Measurements from ENCODE around the gene TSHZ2.

TSHZ2 gene

DNA sequence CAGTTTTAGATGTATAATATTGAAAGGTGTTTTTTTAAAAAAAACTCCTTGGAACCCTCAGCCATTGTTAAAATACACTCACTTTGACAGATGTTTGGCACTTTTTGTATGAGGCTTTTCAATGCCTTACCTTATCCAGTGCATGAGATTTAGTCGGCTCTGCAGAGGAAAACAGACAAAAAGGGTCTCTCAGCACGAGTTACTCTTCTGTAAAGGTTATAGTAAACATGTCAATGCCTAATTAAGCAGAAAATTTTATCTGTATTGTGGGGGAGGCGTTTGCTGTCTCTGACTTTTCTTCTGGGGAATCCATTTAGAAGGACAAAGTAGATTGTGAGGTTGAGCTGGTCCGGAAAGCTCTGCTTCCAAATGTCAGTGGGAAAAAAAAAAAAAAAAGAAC, 278.3 kb downstream of the TSHZ2 start:
- DNase-seq (ENCODE audit: low spot score): no peak

DNA sequence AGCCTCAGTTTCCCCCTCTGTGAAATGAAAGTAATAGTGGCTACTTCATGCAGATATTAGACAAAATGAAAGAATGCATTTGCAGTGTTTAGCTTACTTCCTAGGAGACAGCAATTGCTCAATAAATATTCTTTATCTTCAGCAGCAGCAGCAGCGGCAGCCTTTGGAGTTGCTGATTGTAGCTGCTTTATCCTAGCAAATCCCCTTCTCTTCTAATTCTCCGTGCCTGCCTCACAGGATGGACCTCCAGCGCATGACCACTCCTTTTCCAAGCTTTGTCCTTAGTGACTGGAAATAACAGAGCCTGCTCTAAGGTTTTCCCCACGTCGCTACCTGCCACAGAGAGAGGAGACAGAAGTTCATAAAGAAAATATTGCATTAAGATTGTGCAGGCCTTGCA, 279.8 kb downstream of the TSHZ2 start:
- DNase-seq (ENCODE audit: low spot score): no peak

DNA sequence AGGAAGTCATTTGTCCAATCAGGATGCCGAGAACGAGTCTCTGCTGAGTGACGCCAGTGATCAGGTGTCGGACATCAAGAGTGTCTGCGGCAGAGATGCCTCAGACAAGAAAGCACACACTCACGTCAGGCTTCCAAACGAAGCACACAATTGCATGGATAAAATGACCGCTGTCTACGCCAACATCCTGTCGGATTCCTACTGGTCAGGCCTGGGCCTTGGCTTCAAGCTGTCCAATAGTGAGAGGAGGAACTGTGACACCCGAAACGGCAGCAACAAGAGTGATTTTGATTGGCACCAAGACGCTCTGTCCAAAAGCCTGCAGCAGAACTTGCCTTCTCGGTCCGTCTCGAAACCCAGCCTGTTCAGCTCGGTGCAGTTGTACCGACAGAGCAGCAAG, 281.5 kb downstream of the TSHZ2 start:
- DNase-seq (ENCODE audit: low spot score): no peak

DNA sequence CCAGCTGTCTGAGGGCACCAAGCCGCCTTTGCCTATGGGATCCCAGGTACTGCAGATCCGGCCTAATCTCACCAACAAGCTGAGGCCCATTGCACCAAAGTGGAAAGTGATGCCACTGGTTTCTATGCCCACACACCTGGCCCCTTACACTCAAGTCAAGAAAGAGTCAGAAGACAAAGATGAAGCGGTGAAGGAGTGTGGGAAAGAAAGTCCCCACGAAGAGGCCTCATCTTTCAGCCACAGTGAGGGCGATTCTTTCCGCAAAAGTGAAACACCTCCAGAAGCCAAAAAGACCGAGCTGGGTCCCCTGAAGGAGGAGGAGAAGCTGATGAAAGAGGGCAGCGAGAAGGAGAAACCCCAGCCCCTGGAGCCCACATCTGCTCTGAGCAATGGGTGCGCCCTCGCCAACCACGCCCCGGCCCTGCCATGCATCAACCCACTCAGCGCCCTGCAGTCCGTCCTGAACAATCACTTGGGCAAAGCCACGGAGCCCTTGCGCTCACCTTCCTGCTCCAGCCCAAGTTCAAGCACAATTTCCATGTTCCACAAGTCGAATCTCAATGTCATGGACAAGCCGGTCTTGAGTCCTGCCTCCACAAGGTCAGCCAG, 283.0 kb downstream of the TSHZ2 start:
- DNase-seq (ENCODE audit: low spot score): no peak

DNA sequence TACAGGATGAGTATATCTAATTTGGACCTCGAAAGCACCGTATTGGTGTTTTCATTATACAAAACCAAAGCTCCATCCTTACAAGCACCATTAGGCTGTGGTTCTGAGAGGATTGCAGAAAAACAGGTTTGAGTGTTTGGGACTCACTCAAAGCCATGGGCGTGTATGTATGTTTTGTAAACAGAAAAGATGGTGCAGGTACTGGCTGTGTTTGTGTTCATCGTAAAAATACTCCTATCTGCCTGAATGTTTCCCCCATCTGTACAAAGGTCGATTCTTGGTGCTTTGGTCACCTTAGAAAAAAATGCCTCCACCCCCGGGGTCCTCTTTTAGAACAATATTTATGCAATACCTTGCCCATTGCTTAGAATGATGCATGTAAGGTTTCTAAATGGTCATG, 286.6 kb downstream of the TSHZ2 start:
- DNase-seq (ENCODE audit: low spot score): no peak

DNA sequence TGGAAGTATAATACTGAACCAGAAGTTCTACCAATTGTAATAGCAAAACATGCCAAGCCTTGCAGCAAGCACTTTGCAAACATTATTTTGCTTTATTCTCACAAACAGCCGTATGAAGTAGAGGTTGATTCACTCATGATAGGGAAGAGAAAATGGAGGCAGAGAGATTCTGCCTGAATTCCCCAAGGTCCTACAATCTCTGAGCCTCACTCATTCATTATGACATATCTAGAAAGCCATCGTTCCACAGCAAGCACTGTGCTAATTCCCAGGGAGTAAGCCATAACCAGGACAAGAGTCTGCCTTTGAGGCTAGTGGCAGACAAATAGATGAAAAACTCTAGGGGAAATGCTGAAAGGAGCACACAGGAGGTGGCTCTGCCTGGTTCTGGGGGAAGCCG, 288.0 kb downstream of the TSHZ2 start:
- no peak for DNase-seq (ENCODE audit: low spot score)

DNA sequence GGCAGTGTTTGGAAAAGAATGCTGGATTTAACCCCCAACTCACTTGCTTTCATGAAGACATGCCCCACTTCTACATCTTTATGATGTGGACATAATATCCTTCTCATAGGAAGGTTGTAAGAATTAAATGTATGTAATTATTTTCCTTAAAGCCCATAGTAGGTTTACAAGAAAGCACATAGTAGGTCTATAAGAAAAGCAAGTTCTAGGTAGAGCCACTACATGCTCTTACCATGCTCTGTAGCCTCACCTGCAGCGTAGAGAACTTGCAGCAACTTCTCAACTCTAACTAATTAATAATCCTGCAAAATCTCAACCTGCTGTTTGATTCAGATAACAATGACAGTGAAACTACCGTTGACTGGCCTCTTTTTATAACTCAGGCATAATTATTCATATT, 288.4 kb downstream of the TSHZ2 start:
- no peak for DNase-seq (ENCODE audit: low spot score)

DNA sequence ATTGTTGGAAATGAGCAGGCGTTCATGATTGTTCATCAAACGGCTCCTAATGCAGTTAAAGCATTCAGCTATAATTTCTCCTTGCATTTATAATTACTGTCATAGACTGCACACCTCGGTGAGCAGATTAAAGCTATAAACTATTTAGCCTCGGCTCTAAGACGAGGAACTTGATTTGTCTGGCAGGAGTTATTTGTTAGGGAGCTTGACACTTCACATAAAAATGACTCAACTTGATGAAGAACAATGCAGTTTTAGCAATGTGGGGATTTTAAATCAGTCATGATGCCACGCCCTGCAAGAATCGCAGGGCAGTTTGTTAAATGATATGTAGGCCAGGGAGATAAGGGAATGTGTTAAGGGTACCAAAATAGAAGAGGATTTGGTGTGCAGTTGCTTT, 290.2 kb downstream of the TSHZ2 start:
- no peak for DNase-seq (ENCODE audit: low spot score)

DNA sequence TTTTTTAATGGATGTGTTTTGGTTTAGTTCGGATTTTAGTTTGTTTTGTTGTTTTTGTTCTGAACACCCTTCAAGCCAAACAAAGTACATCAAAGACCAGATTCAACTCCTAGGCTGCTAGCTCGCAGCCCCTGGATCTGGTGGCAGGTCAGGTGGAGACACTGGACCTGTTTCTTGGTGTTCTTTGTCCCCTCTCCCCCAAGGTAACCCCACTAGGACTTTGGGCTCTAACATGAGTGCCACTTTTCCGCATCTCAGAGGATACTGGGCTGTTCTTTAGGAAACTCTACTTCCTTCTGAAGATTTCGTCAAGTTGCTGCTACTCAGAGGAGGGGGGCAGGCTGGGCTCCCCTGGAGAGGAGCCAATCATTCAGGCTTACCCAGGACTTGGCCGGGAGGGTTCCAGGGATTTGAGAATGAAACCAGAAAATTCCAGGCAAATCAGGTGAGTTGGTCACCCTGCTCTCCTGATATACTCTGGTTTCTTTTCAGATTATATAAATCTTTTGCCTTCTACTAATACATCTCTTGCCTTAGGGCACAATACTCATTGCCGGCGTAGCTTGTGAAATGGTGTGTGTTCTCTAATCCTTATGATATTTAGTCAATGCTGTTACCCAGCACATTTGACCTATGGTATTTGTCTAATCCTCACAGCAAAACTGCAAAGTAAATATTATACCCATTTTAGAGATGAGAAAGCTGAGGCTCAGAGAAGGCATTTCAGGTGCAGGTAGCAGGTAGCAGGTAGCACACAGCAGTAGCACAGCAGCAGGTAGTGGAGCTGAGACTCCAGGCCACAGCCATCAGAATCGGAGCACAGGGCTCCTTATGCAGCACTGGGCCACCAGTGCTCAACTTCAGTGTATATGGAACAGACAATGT, 291.6 kb downstream of the TSHZ2 start:
- DNase-seq (ENCODE audit: low spot score): no peak

DNA sequence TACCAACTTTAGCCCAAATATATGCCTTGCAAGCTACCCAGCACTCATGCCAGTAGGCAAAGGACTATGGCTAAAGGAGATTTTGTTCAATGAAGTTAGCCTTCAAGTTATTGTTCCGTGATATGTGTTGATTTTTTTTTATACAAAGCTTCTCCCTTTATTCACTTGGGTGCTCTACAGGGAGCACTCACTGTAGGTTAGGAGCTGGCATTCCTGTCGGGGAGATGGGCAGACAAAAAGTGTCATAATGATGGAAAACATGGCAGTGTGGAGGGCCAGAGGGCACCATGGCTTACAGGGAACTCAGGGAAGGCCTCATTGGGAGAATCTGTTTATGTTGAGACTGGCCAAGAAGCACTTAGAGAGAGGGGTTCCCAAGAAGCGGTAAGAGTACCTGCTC, 292.4 kb downstream of the TSHZ2 start:
- no peak for DNase-seq (ENCODE audit: low spot score)

DNA sequence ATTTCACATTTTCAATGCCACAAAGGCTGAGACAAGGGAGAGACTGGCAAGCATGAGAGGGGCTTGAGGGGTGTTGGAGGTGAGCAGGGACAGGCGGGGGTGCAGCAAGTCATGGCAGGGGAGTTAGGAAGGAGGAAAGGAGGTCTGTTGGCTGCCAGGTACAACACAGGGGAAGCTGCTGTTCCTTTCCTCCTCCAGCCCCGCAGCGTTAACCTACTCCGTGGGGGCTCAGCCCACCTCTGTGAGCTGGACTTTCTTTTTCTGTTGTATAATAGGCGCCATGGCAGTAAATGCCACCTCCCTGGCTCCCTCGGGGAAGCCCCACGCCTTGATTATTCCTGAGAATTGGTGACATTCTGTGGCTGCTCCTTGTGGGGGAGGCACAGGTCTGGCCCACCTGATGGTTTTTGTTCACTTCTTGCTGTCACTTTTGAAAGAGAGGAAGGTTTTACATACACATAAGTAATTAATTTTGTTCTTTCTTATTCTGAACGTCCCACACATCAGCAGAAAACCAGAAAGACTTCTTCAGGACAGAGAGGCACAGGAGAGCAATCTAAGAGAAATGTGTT, 293.2 kb downstream of the TSHZ2 start:
- DNase-seq (ENCODE audit: low spot score): no peak

DNA sequence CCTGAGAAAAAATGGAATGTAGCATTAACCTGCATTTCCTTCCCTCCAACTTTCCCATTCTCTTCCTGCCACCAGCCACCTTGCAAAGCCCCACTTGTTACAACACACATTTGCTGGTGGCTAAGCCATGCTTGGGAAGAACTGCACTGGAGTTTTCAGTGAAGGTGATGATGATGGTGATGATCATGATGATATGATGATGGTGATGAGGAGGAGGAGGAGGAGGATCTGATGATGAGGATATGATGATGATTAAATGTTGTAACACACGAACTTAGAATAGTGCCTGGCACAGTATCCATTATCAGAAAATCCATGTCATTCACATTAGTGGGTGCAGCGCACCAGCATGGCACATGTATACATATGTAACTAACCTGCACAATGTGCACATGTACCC, 297.2 kb downstream of the TSHZ2 start:
- no peak for DNase-seq (ENCODE audit: low spot score)

DNA sequence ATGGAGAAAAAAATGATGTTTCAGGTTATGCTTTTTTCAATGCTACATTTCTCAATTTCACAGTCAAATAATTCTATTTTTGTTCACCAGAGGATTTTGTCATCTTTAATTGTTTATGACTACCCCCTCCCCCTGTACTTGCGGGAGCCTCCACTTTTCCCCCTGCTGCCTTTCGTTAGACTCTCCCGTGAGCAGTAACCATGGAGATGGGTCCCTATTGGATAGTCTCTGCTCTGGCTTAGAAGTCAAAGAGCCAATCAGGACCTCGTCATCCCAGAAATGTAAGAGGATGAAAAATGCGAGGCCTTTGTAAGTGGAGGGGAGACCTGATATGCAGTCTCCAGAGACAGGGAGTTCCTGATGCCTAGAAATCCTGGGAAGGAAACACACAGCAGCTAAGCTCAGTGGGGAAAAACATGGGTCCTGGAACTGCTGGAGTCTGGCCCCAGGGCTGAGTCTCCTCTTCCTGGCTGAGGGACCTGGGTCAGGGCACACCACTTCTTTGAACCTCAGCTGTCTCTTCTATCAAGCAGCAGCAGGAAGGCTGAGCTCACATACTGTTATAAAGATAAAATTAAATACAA, 298.7 kb downstream of the TSHZ2 start:
- DNase-seq (ENCODE audit: low spot score): no peak

DNA sequence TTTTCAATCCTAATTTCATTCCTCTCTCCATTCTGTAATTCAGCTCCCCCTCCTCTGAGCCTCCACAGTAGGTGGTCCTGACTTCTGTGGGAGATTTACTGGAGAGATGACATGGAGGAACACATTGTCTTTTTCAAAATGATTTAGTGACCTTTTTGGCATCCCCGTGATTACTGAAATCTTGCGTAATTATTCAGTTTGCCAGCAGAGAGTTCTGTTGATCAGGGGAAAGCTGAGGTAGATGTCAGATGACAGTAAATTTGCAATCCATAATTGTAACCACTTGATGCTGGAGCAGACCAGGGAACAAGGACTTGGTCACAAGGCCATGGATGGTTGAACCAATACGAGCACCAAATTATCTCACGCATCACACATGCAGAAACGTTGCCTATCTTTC, 302.2 kb downstream of the TSHZ2 start:
- DNase-seq (ENCODE audit: low spot score): no peak

DNA sequence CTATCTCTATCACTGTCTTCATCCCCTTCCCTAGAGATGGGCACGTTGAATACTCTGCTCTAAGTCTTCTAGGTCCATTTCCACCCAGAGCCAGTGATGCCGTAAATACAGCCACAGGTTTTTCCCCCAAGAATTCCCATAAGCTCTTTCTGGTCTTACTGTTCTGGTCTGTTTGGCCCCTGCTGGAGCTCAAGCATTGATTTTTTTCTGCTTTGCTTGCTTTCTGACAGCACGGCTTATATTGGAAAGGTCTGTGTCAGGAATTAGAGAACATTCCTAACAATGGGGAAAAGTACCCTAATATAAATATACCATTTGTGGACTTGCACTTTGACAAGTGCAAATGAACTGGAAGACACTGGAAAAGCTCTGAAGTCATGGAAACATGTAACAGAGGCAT, 302.6 kb downstream of the TSHZ2 start:
- DNase-seq (ENCODE audit: low spot score): no peak

DNA sequence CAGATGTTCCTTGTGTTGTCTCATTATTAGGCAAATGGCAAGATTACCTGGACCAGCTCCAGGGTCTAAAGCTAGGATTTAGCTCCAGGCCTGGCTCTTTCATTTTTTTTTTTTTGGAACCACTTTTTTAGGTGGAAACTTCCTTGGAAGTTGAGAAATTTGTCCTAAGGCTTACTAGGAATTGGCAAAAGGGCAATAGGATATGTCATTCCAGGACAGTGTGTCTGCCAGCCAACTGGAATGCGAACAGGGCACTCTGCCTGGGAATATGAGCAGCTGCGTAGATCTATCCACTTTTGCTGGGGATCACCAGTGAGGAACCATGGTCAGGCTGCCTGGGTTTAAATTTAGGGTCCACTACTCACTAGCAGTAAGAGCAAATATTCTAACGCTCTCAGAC, 304.0 kb downstream of the TSHZ2 start:
- DNase-seq (ENCODE audit: low spot score): no peak

DNA sequence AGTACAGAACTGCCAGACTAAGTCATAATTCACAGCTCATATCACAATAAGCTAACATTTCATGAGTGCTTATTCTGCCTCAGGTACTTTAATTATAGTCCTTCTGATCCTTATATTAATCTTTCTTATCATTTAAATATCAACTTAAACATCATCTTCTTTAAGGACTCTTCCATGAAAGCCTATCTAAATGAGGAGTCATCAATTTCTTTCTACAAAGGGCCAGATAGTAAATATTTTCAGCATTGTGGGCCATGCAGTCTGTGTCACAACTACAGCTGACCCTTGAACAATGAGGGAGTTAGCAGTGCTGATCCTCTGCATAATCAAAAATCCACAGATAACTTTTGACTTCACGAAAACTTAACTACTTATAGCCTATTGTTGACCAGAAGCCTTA, 306.4 kb downstream of the TSHZ2 start:
- DNase-seq (ENCODE audit: low spot score): no peak

DNA sequence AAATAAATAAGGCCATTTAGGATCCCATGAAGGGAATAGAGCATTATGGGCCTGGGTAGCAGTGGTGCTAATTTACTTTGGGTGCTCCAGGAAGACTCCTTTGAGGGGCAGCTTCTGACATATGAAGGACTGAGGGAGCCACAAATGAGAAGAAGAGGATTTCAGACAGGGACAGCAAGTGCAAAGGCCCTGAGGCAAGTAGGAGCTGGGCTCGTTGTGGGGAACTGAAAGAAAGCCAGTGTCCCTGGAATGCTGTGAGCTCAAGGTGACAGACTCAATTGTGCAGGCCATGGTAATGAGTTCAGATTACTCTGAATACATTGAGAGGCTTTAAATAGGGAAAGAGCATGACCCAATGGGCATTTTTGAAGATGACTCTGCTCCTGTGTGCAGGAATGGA, 307.6 kb downstream of the TSHZ2 start:
- DNase-seq (ENCODE audit: low spot score): no peak

DNA sequence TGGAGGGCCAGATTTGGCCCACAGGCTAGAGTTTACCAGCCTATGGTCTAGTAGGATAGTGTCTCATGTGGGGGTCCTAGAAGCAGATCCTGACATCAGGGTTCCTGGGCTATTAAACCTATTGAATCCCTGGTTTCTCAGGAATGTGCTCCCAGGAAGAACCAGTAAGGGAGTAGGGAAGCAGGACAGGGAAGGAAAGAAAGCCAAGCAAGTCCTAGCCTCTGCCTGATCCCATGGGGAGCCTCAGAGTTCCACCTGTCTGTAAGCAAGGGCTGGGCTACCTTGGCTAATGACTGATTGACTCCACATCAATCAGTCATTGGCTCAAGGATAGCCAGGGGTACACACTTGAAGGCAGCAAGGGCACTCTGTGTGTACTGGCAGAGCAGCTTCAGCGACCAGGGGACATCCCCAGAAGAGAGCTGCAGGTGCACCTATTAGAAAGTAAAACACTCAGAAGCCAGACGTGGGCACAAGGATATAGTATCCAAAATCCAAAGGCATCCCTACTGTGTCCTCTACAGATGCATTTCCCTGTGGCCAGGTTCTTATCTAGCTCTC, 309.5 kb downstream of the TSHZ2 start:
- no peak for DNase-seq (ENCODE audit: low spot score)

DNA sequence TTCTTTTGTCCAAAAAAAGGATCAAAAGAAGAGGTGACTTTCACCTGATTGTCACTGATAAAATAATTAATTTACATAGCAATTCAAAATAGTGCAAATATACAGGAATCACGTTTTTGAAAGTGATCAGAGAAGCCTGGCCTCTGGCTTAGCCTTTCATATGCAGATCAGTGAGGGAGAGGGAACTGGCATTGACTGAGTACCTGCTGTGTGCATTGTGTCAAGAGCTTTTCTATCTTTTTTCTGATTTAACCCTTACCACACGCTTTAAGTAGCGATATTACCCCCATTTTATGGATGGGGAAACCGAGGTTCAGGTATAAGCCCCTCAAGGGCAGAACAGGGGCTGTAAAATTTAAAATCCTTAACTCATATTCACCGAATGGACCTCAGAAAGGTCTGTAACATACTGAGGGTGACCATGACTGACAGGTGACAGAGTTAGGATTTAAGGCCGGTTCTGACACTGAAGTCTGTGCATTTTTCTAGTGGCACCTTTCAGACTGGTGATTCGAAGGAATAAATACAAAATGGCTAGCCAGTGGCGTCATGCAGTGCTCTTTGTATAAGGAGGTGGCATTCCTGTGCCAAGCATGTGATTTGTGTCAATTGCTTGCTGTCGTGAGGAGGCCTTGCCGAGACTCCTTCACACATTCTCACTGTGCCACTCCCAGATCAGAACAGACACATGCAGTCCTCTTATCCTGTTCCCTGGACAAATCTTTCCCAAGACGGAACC, 310.2 kb downstream of the TSHZ2 start:
- DNase-seq (ENCODE audit: low spot score): no peak

DNA sequence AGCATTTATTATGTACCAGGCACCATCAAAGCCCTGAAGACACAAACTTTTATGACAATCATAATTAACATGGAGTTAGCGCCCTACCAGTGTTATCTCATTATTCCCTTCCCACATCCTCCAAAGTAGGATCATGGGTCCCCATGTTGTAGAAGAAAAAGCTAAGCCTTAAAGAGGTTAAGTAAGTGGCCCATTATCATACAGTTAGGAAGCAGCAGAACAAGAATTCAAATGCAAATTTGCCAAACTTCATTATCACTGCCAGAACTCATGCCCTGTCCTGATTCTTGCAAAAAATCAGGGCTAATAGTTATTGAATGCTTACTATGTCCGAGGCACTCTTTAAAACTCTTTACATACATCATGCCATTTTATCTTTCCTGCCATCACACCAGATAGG, 310.9 kb downstream of the TSHZ2 start:
- no peak for DNase-seq (ENCODE audit: low spot score)

DNA sequence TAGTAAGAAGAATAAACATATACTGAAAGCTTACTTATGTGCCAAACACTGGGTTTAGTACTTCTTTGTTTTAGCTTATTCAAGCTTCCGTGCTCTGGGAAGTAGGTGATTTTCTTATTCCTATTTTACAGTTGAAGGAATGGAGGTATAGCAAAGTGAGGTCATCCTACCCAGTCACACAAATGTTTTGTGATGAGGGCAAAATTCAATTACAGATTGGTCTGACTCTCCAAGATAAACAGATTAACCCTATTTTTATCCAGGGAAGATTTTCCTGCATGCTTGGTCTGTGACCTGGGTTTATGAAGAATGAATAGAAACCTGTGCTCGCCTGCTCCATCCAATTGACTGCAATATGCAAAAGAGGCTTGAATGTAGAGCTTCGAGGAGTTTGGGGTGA, 311.4 kb downstream of the TSHZ2 start:
- DNase-seq (ENCODE audit: low spot score): no peak
